IMR-90 (cell line): ENCODE results near the gene UBASH3A. TPM values are rescaled to one million over a fixed set of nuclear protein-coding genes. Genes with fewer than 3 reads are reported as not detected.

Experiments used
- ATAC-seq: fragments of 200-7000 bp; cut with Tn5 transposase; 2 replicates; pipeline ENCODE4 v1.9.1; 2020; ENCODE audit warnings: low read depth, mild to moderate bottlenecking, moderate library complexity
- BruUV-seq: library from RNA; stranded (reverse); fragments of 400-500 nt; replicated peaks from 2 replicates; lab custom pipeline; 2021; lab: Mats Ljungman, UMichigan
- CTCF ChIA-PET: fragments of 300-600 bp; formaldehyde crosslinking; extraction: SDS; loops from one replicate; lab custom pipeline; 2021; ENCODE audit warnings: antibody characterized with exemption; lab: Yijun Ruan, JAX
- POLR2A ChIA-PET: fragments of 300-600 bp; sonication (Branson Sonifier 250); formaldehyde crosslinking; loops from one replicate; lab custom pipeline; 2022; ENCODE audit warnings: antibody characterized with exemption; ENCODE audit not compliant: unreplicated experiment; lab: Charles Lee
- DNase-seq: peaks from one replicate; pipeline ENCODE4 v3.0.0; 2013
- H2AFZ ChIP-seq: replicated peaks from 2 replicates; pipeline ENCODE3; 2013; ENCODE audit warnings: low read length, mild to moderate bottlenecking; ENCODE audit not compliant: poor library complexity
- H2AK5ac ChIP-seq: 2 replicates; pipeline ENCODE4 v1.6.1; 2013; ENCODE audit warnings: low read depth, low read length, inconsistent platforms
- H2AK9ac ChIP-seq: replicated peaks from 2 replicates; pipeline ENCODE3; 2013; ENCODE audit warnings: mild to moderate bottlenecking, low read depth, low read length, moderate library complexity; ENCODE audit not compliant: poor library complexity
- H2BK120ac ChIP-seq: 2 replicates; pipeline ENCODE4 v1.6.1; 2013; ENCODE audit warnings: low read depth, low read length, inconsistent platforms
- H2BK15ac ChIP-seq: 3 replicates; pipeline ENCODE4 v1.6.1; 2013; ENCODE audit warnings: low read depth, low read length, inconsistent platforms
- H2BK20ac ChIP-seq: 2 replicates; pipeline ENCODE4 v1.6.1; 2013; ENCODE audit warnings: low read depth, mild to moderate bottlenecking, inconsistent platforms, low read length, moderate library complexity
- H2BK5ac ChIP-seq: 2 replicates; pipeline ENCODE4 v1.6.1; 2013; ENCODE audit warnings: mild to moderate bottlenecking, low read depth, low read length, inconsistent platforms; ENCODE audit not compliant: poor library complexity, severe bottlenecking
- H3K14ac ChIP-seq: replicated peaks from 2 replicates; pipeline ENCODE4 v1.6.1; 2013; ENCODE audit warnings: low read depth, low read length, inconsistent platforms
- H3K18ac ChIP-seq: 2 replicates; pipeline ENCODE4 v1.6.1; 2013; ENCODE audit warnings: low read depth, low read length, control low read depth
- H3K23ac ChIP-seq: 2 replicates; pipeline ENCODE4 v1.6.1; 2013; ENCODE audit warnings: low read depth, low read length, inconsistent platforms
- H3K27ac ChIP-seq: 2 replicates; pipeline ENCODE4 v1.5.1; 2013; ENCODE audit warnings: mild to moderate bottlenecking, control low read depth, low read length; ENCODE audit not compliant: insufficient read depth
- H3K27me3 ChIP-seq: 2 replicates; pipeline ENCODE4 v1.6.1; 2013; ENCODE audit warnings: low read length; ENCODE audit not compliant: control insufficient read depth, insufficient read depth
- H3K36me3 ChIP-seq: 2 replicates; pipeline ENCODE4 v1.6.1; 2013; ENCODE audit warnings: low read length, mixed read lengths; ENCODE audit not compliant: control insufficient read depth, insufficient read depth
- H3K4ac ChIP-seq: 2 replicates; pipeline ENCODE4 v1.6.1; 2013; ENCODE audit warnings: low read depth, low read length, inconsistent platforms
- H3K4me1 ChIP-seq: 2 replicates; pipeline ENCODE4 v1.6.1; 2013; ENCODE audit warnings: low read length, mixed read lengths; ENCODE audit not compliant: control insufficient read depth, insufficient read depth
- H3K4me2 ChIP-seq: 2 replicates; pipeline ENCODE4 v1.6.1; 2013; ENCODE audit warnings: low read depth, mild to moderate bottlenecking, control low read depth, low read length, moderate library complexity
- H3K4me3 ChIP-seq: 2 replicates; pipeline ENCODE4 v1.5.1; 2013; ENCODE audit warnings: low read depth, mild to moderate bottlenecking, control low read depth, low read length, moderate library complexity; ENCODE audit not compliant: insufficient read depth
- H3K56ac ChIP-seq: 2 replicates; pipeline ENCODE4 v1.6.1; 2013; ENCODE audit warnings: low read length, inconsistent platforms; ENCODE audit not compliant: insufficient read depth; ENCODE audit errors: extremely low read depth
- H3K79me1 ChIP-seq, 2 experiments: 2 replicates each; pipeline ENCODE4 v1.6.1; 2013; ENCODE audit warnings: low read length in 2 of 2, inconsistent platforms in 1 of 2, low read depth in 1 of 2
- H3K9ac ChIP-seq: 2 replicates; pipeline ENCODE4 v1.6.1; 2013; ENCODE audit warnings: low read depth, low read length, control low read depth
- H3K9me1 ChIP-seq: 2 replicates; pipeline ENCODE4 v1.6.1; 2013; ENCODE audit warnings: low read length, inconsistent platforms; ENCODE audit not compliant: insufficient read depth
- H3K9me3 ChIP-seq: 2 replicates; pipeline ENCODE4 v1.6.1; 2013; ENCODE audit warnings: low read length; ENCODE audit not compliant: control insufficient read depth, insufficient read depth
- H4K20me1 ChIP-seq: 2 replicates; pipeline ENCODE4 v1.6.1; 2013; ENCODE audit warnings: low read length, inconsistent platforms; ENCODE audit not compliant: insufficient read depth
- H4K5ac ChIP-seq: 2 replicates; pipeline ENCODE4 v1.6.1; 2013; ENCODE audit warnings: mild to moderate bottlenecking, low read depth, low read length, control low read depth
- H4K8ac ChIP-seq, 2 experiments: 2 replicates each; pipeline ENCODE4 v1.6.1; 2013; ENCODE audit warnings: low read depth in 2 of 2, low read length in 2 of 2, control low read depth in 1 of 2, inconsistent platforms in 1 of 2
- H4K91ac ChIP-seq: 2 replicates; pipeline ENCODE4 v1.6.1; 2013; ENCODE audit warnings: low read depth, low read length, inconsistent platforms; ENCODE audit not compliant: insufficient read depth
- BHLHE40 ChIP-seq: fragments of 150-350 bp; IDR thresholded peaks from 2 replicates; pipeline ENCODE4 v1.6.1; 2016; ENCODE audit warnings: mild to moderate bottlenecking, low read depth, low read length
- CEBPB ChIP-seq: IDR thresholded peaks from 2 replicates; pipeline ENCODE4 v1.6.1; 2012; ENCODE audit warnings: low read depth, low read length, improper control_type of control experiment
- CHD1 ChIP-seq: IDR thresholded peaks from 2 replicates; pipeline ENCODE4 v1.6.1; 2012; ENCODE audit warnings: low read depth, low read length, improper control_type of control experiment
- FOS ChIP-seq: fragments of 150-350 bp; IDR thresholded peaks from 2 replicates; pipeline ENCODE4 v1.6.1; 2016; ENCODE audit warnings: low read depth, low read length
- MAFK ChIP-seq: IDR thresholded peaks from 2 replicates; pipeline ENCODE4 v1.6.1; 2012; ENCODE audit warnings: low read depth, low read length, improper control_type of control experiment
- MAZ ChIP-seq: IDR thresholded peaks from 2 replicates; pipeline ENCODE4 v1.6.1; 2012; ENCODE audit warnings: low read depth, mild to moderate bottlenecking, low read length, improper control_type of control experiment, moderate library complexity, borderline replicate concordance
- MXI1 ChIP-seq: IDR thresholded peaks from 2 replicates; pipeline ENCODE4 v1.6.1; 2012; ENCODE audit warnings: low read depth, mild to moderate bottlenecking, low read length, moderate library complexity, borderline replicate concordance
- NFE2L2 ChIP-seq: fragments of 150-350 bp; IDR thresholded peaks from 2 replicates; pipeline ENCODE4 v1.6.1; 2016; ENCODE audit warnings: low read depth, mild to moderate bottlenecking, low read length
- POLR2A ChIP-seq: IDR thresholded peaks from 2 replicates; pipeline ENCODE4 v1.6.1; 2012; ENCODE audit warnings: mild to moderate bottlenecking, low read depth, low read length
- RAD21 ChIP-seq: IDR thresholded peaks from 2 replicates; pipeline ENCODE4 v1.6.1; 2012; ENCODE audit warnings: low read length, improper control_type of control experiment
- RCOR1 ChIP-seq: IDR thresholded peaks from 2 replicates; pipeline ENCODE4 v1.6.1; 2012; ENCODE audit warnings: mild to moderate bottlenecking, low read length, improper control_type of control experiment; ENCODE audit not compliant: insufficient replicate concordance
- RFX5 ChIP-seq: IDR thresholded peaks from 2 replicates; pipeline ENCODE4 v1.8.0; 2012; ENCODE audit warnings: low read depth, mild to moderate bottlenecking, low read length, moderate library complexity
- SMC3 ChIP-seq: fragments of 150-350 bp; IDR thresholded peaks from 2 replicates; pipeline ENCODE4 v1.6.1; 2016; ENCODE audit warnings: low read depth, mild to moderate bottlenecking, antibody characterized with exemption, low read length, moderate library complexity
- USF2 ChIP-seq: fragments of 150-350 bp; IDR thresholded peaks from 2 replicates; pipeline ENCODE4 v1.6.1; 2017; ENCODE audit warnings: mild to moderate bottlenecking, antibody characterized with exemption, low read length, low read depth
- WGBS, 2 experiments: methylation state at CpG; one replicate each; pipeline versions ENCODE4 v1.1.5 to v1.1.7; 2013; ENCODE audit warnings: missing lambda C conversion rate in 2 of 2; ENCODE audit not compliant: insufficient read length in 1 of 2; ENCODE audit errors: extremely low coverage in 2 of 2; 5-methylcytosine and 5-hydroxymethylcytosine counted together
- dilution Hi-C: fragments of 300-500 bp; cut with HindIII; formaldehyde crosslinking; loops from one replicate; pipeline ENCODE4 v1.14.3; 2018; ENCODE audit warnings: low sequenced_read_pairs; ENCODE audit not compliant: unreplicated experiment
- in situ Hi-C: fragments of 300-500 bp; cut with MboI; formaldehyde crosslinking; loops from 3 replicates; pipeline ENCODE4 v1.14.3; 2019; ENCODE audit warnings: low sequenced_read_pairs, inconsistent platforms, mixed read lengths
- intact Hi-C: fragments of 100-400 bp; cut with micrococcal nuclease; formaldehyde crosslinking; loops from 2 replicates; pipeline ENCODE4 v1.10.0; 2022
- polyA plus RNA-seq, 3 experiments: library from polyadenylated mRNA; depleted of rRNA; stranded (reverse); fragments of >200 nt; gene quantifications; 2 replicates each; pipeline ENCODE4 v1.2.3, GENCODE V29; 2012; ENCODE audit warnings: low replicate concordance in 1 of 3
- total RNA-seq: library from RNA; depleted of rRNA; stranded (reverse); fragments of >200 nt; gene quantifications from 2 replicates; pipeline ENCODE4 v1.2.3, GENCODE V29; 2012
- TF ChIP-seq, protein P1 (sequence below): conservative IDR thresholded peaks from 2 replicates; pipeline ENCODE4 v1.5.1; 2012; ENCODE audit warnings: mild to moderate bottlenecking, low read depth, low read length, improper control_type of control experiment

UBASH3A gene
- total and polyA plus RNA-seq, 2 of the 4 experiments (the other 2 are of a cell fraction): not detected

DNA sequence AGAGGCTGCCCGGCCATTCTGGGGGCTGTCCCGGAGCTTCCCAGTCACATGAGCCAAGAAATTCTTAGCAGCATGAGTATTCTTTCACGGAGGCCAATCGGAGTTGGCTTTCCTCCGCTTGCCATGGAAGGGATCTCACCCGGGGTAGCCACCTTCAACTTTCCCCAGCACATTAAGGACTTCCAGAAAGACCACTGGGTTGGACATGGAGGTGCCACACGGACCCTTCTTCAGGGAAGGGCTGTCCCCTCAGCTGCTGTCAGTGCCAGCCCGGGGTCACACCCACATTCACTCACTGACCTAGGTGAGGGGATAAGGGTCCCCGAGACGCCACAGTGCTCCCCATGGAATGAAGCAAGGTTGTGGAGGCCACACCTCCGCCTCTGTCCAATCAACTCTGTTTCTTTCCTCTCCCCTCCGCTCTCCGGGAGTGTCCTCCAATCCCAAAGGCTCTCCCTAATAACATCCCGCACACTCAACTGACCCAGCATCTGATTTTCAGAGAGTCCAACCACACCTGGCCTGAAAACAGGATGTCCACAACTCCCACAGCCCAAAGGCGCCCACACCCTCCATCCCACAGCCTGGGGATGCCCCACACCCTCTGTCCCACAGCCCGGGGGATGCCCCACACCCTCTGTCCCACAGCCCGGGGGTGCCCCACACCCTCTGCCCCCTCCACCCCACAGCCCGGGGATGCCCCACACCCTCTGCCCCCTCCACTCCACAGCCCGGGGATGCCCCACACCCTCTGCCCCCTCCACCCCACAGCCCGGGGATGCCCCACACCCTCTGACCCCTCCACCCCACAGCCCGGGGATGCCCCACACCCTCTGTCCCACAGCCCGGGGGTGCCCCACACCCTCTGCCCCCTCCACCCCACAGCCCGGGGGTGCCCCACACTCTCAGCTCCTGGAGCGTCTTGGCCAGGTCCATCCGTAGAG lies 73.0 kb downstream of the UBASH3A start:
- H2AK9ac ChIP-seq: peak overlapping the region; percentile 55
- H3K4ac ChIP-seq: no peak overlapping the region
- no peak overlapping the region for H2AK5ac ChIP-seq
- no peaks in the 10 kb centered on the region for H4K20me1 ChIP-seq
- no peak overlapping the region for H2AFZ ChIP-seq
- intact Hi-C loops (no loop called here), dilution Hi-C loops (no loop called here), in situ Hi-C loops (no loop called here)
- WGBS, 2 experiments: 71% methylated on average over 9 of the region's 25 CpGs; no CpG with 5 or more reads in 1 of the 2 experiments
- no peak for TF ChIP-seq CHD1
- no peak for TF ChIP-seq MXI1
- TF ChIP-seq, protein P1, sequence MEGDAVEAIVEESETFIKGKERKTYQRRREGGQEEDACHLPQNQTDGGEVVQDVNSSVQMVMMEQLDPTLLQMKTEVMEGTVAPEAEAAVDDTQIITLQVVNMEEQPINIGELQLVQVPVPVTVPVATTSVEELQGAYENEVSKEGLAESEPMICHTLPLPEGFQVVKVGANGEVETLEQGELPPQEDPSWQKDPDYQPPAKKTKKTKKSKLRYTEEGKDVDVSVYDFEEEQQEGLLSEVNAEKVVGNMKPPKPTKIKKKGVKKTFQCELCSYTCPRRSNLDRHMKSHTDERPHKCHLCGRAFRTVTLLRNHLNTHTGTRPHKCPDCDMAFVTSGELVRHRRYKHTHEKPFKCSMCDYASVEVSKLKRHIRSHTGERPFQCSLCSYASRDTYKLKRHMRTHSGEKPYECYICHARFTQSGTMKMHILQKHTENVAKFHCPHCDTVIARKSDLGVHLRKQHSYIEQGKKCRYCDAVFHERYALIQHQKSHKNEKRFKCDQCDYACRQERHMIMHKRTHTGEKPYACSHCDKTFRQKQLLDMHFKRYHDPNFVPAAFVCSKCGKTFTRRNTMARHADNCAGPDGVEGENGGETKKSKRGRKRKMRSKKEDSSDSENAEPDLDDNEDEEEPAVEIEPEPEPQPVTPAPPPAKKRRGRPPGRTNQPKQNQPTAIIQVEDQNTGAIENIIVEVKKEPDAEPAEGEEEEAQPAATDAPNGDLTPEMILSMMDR: no peak
- TF ChIP-seq POLR2A: no peak
- TF ChIP-seq MAZ: no peak
- no peak for TF ChIP-seq FOS
- no peak for TF ChIP-seq USF2
- no peak for TF ChIP-seq RFX5
- no peak for TF ChIP-seq RCOR1
- no peak for TF ChIP-seq NFE2L2
- no peak for TF ChIP-seq RAD21
- TF ChIP-seq SMC3: no peak
- TF ChIP-seq CEBPB: no peak
- no peak for TF ChIP-seq BHLHE40
- TF ChIP-seq MAFK: no peak
- no peak overlapping the region for H3K9ac ChIP-seq
- DNase-seq (no peak), ATAC-seq (no peak)
- BruUV-seq: no TSS peak
- no peak overlapping the region for H2BK5ac ChIP-seq
- H3K56ac ChIP-seq: no peak overlapping the region
- no peaks in the 10 kb centered on the region for H3K36me3 ChIP-seq
- H4K91ac ChIP-seq: no peak overlapping the region
- H3K23ac ChIP-seq: no peak overlapping the region
- H2BK120ac ChIP-seq: no peak overlapping the region
- H3K27me3 ChIP-seq: peaks cover 10% of the 10 kb centered on the region; the same call in 1 of the 2 replicates
- POLR2A ChIA-PET: no interaction called here
- H4K8ac ChIP-seq: no peak overlapping the region
- H3K79me1 ChIP-seq: no peaks in the 10 kb centered on the region
- no peak overlapping the region for H4K5ac ChIP-seq
- CTCF ChIA-PET: no interaction called here
- no peak overlapping the region for H2BK20ac ChIP-seq
- no peak overlapping the region for H3K4me2 ChIP-seq
- no peaks in the 10 kb centered on the region for H3K9me3 ChIP-seq
- no peaks in the 10 kb centered on the region for H3K9me1 ChIP-seq
- no peaks in the 10 kb centered on the region for H3K4me1 ChIP-seq
- no peak overlapping the region for H3K14ac ChIP-seq
- H3K18ac ChIP-seq: no peak overlapping the region
- H3K4me3 ChIP-seq: no peak overlapping the region
- no peak overlapping the region for H3K27ac ChIP-seq
- no peak overlapping the region for H2BK15ac ChIP-seq
